Measurements from ENCODE around the gene AP3B1. TPM values are rescaled to one million over a fixed set of nuclear protein-coding genes. Genes with fewer than 3 reads are reported as not detected.

The AP3B1 gene
- total and polyA plus RNA-seq, 2 of the 8 experiments (the other 6 are each of a cell fraction or from before 2014, with no cell fraction given): 45.8 to 48.3 TPM

GRCh38 chr5:77963795-77964194 is 330.7 kb downstream of the AP3B1 start:
- no peak overlapping the region for H2BK120ac ChIP-seq (replicated peaks; ENCODE audit: low read depth, low read length)
- no peak overlapping the region for H4K91ac ChIP-seq (replicated peaks; ENCODE audit: insufficient read length, low read length)
- no peak overlapping the region for H2BK12ac ChIP-seq (ENCODE audit: low read depth, low read length)
- no peak overlapping the region for H2BK20ac ChIP-seq (ENCODE audit: low read length)
- H3K79me2 ChIP-seq (ENCODE audit: control insufficient read depth in 1 of 2, insufficient read depth in 2 of 2, low read length in 2 of 2): no peaks in the 10 kb centered on the region
- no peaks in the 10 kb centered on the region for H3K36me3 ChIP-seq (ENCODE audit: control insufficient read depth in 2 of 4, insufficient read depth in 4 of 4, low read length in 3 of 4)
- H3K9ac ChIP-seq (replicated peaks in 1 of 4; ENCODE audit: extremely low read depth in 1 of 4, low read depth in 3 of 4, low read length in 3 of 4): no peak overlapping the region
- DNase-seq (ENCODE audit: low read depth in 1 of 2, low spot score in 2 of 2) (no peak), FAIRE-seq (no peak)
- H3K23ac ChIP-seq (ENCODE audit: insufficient read length): no peak overlapping the region
- no peak overlapping the region for H3K14ac ChIP-seq (ENCODE audit: insufficient read length)
- H3K9me3 ChIP-seq (ENCODE audit: insufficient read depth in 2 of 2, low read depth in 1 of 2, low read length in 1 of 2): no peaks in the 10 kb centered on the region
- H2BK15ac ChIP-seq (ENCODE audit: low read length): no peak overlapping the region
- H2AK5ac ChIP-seq (ENCODE audit: low read depth, low read length): no peak overlapping the region
- H4K8ac ChIP-seq (ENCODE audit: extremely low read depth, insufficient read depth, low read length): no peak overlapping the region
- H4K5ac ChIP-seq (ENCODE audit: insufficient read length, low read depth, low read length): no peak overlapping the region
- peaks cover 0 to 5% of the 10 kb centered on the region in 2 experiments for H4K20me1 ChIP-seq (replicated peaks in 1 of 2; ENCODE audit: control insufficient read depth in 1 of 2, insufficient read depth in 2 of 2, low read length in 2 of 2)
- H2BK5ac ChIP-seq (ENCODE audit: low read depth, low read length): no peak overlapping the region
- no peak overlapping the region for H3K56ac ChIP-seq (replicated peaks; ENCODE audit: insufficient read length, low read depth, low read length)
- H3K4me2 ChIP-seq (ENCODE audit: insufficient read depth in 1 of 2, low read depth in 2 of 2, low read length in 2 of 2): no peak overlapping the region
- H2AFZ ChIP-seq (ENCODE audit: low read length): no peak overlapping the region
- H3K4ac ChIP-seq (replicated peaks; ENCODE audit: insufficient read length, low read depth, low read length): no peak overlapping the region
- peaks cover 6 to 37% (median 23%) of the 10 kb centered on the region in 4 experiments for H3K27me3 ChIP-seq (replicated peaks in 1 of 4; ENCODE audit: control insufficient read depth in 3 of 4, extremely low read depth in 1 of 4, insufficient read depth in 3 of 4, low read length in 3 of 4)
- ChIA-PET POLR2A (ENCODE audit: partially characterized antibody) (interaction anchor here (0.9 kb wide), 1 partner anchor 28 kb away, joined by 3 read pairs; no protein-coding TSS in a partner anchor), CTCF (ENCODE audit: partially characterized antibody) (interaction anchor here (0.6 to 2.0 kb wide), 4 partner anchors 8 to 56 kb away, joined by 3 to 8 read pairs (median 4); no protein-coding TSS in a partner anchor)
- no peak overlapping the region for H3K18ac ChIP-seq (ENCODE audit: extremely low read depth, low read length)
- H3K4me1 ChIP-seq (replicated peaks in 1 of 4; ENCODE audit: control insufficient read depth in 3 of 4, insufficient read depth in 4 of 4, low read length in 3 of 4): peaks cover 6 to 18% (median 10%) of the 10 kb centered on the region in 4 experiments; a peak in 6 of 7 replicates
- WGBS, 2 experiments (ENCODE audit: extremely low coverage in 1 of 2, insufficient coverage in 1 of 2, insufficient read length in 1 of 2, insufficient replicate concordance in 2 of 2, low coverage in 1 of 2, low lambda C conversion rate in 2 of 2, missing lambda C conversion rate in 1 of 2): 90% methylated on average over 4 of the region's 4 CpGs; no CpG with 5 or more reads in 1 of the 2 experiments
- no peaks in the 10 kb centered on the region for H3K79me1 ChIP-seq (ENCODE audit: low read depth, low read length)
- H3K23me2 ChIP-seq (ENCODE audit: low read depth, low read length): no peaks in the 10 kb centered on the region
- H3K27ac ChIP-seq (ENCODE audit: low read depth, low read length): no peak overlapping the region
- H3K4me3 ChIP-seq (ENCODE audit: extremely low read depth in 1 of 4, insufficient read depth in 2 of 4, low read depth in 3 of 4, low read length in 4 of 4): no peak overlapping the region
- TF ChIP-seq NRF1 (IDR thresholded peaks at IDR 0.05; ENCODE audit: low read depth, low read length) (no peak), ATF3 (IDR thresholded peaks at IDR 0.05; ENCODE audit: insufficient read depth, low read depth, low read length) (no peak), SIN3A (conservative IDR thresholded peaks at IDR 0.05 in 1 of 2, IDR thresholded peaks at IDR 0.05 in 1 of 2; ENCODE audit: low read depth in 1 of 2, low read length in 2 of 2) (no peak), TEAD4 (IDR thresholded peaks at IDR 0.05; ENCODE audit: low read depth, low read length) (no peak)

Data from H1 (cell line).